WERI-Rb-1 (cell line): ENCODE measurements around the gene ADCK1.
"Not testable (repeated sequence)": the region's sequence is repeated elsewhere in the genome, so short reads cannot be mapped to it uniquely, and the experiment has no call there.

Experiments
- DNase-seq: peaks from one replicate; pipeline ENCODE4 v3.0.0-alpha.2; 2020
- H3K27ac ChIP-seq: fragments of 250-450 bp; sonication (Bioruptor Pico); 2 replicates; pipeline ENCODE4 v1.5.1; 2020; ENCODE audit warnings: mild to moderate bottlenecking, moderate library complexity
- H3K27me3 ChIP-seq: fragments of 250-450 bp; sonication (Bioruptor Pico); 2 replicates; pipeline ENCODE4 v1.5.1; 2021; ENCODE audit warnings: mild to moderate bottlenecking, low read depth, moderate library complexity; ENCODE audit not compliant: insufficient read depth, severe bottlenecking
- H3K36me3 ChIP-seq: fragments of 250-450 bp; sonication (Bioruptor Pico); 2 replicates; pipeline ENCODE4 v1.5.1; 2020; ENCODE audit warnings: mild to moderate bottlenecking, moderate library complexity
- H3K4me3 ChIP-seq: 2 replicates; pipeline ENCODE4 v1.5.1; 2011; ENCODE audit warnings: low read depth, mild to moderate bottlenecking, control low read depth, low read length
- H3K9me3 ChIP-seq: fragments of 250-450 bp; sonication (Bioruptor Pico); 2 replicates; pipeline ENCODE4 v1.5.1; 2021; ENCODE audit warnings: mild to moderate bottlenecking, moderate library complexity; ENCODE audit not compliant: severe bottlenecking
- TF ChIP-seq, protein P1 (sequence below): IDR thresholded peaks from 2 replicates; pipeline ENCODE4 v1.5.1; 2011; ENCODE audit warnings: low read depth, mild to moderate bottlenecking, control low read depth, inconsistent platforms, low read length

Gene ADCK1

DNA sequence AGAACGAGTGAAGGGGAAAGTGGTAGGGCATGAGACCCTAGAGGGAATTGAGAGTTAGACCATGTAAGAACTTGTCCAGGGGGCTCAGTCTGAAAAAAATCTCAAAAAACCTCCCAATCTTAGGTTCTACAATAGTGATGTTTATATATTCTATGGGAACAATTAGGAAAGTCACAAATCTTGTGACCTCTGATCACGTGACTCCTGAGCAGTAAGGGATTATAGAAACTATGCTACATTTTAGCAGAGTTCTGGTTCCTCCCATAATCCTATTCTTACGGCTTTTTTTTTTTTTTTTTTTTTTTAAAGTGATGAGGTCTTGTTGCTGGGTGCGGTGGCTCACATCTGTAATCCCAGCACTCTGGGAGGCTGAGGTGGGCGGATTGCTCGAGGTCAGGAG is 5.8 kb downstream of the ADCK1 start:
- TF ChIP-seq, protein P1, sequence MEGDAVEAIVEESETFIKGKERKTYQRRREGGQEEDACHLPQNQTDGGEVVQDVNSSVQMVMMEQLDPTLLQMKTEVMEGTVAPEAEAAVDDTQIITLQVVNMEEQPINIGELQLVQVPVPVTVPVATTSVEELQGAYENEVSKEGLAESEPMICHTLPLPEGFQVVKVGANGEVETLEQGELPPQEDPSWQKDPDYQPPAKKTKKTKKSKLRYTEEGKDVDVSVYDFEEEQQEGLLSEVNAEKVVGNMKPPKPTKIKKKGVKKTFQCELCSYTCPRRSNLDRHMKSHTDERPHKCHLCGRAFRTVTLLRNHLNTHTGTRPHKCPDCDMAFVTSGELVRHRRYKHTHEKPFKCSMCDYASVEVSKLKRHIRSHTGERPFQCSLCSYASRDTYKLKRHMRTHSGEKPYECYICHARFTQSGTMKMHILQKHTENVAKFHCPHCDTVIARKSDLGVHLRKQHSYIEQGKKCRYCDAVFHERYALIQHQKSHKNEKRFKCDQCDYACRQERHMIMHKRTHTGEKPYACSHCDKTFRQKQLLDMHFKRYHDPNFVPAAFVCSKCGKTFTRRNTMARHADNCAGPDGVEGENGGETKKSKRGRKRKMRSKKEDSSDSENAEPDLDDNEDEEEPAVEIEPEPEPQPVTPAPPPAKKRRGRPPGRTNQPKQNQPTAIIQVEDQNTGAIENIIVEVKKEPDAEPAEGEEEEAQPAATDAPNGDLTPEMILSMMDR = no peak

DNA sequence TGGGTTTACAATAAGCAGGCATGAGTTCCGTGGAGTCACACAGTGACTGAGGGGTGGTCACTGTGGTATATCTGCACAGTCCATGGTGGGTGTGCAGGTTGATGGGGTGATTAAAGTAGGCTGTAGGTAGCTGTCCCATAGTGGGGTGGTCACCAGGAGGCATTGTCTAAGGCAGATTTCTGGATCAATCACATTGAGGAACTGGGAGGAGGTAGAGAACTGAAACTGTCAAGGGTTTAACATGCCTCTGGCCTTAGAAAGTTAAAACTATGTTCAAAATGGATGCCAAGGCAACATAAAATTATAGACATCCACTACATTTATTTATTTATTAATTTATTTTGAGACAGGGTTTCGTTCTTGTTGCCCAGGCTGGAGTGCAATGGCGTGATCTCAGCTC is 8.3 kb downstream of the ADCK1 start:
- H3K36me3 ChIP-seq = no peaks in the 10 kb centered on the region
- TF ChIP-seq, protein P1 = no peak
- H3K27ac ChIP-seq = no peak overlapping the region
- no peaks in the 10 kb centered on the region for H3K27me3 ChIP-seq
- H3K9me3 ChIP-seq = no peaks in the 10 kb centered on the region
- no peak for DNase-seq
- no peak overlapping the region for H3K4me3 ChIP-seq

More for the DNA sequence above, 5.8 kb downstream of the ADCK1 start:
- Histone ChIP-seq H3K36me3 (no peaks in the 10 kb centered on the region), H3K9me3 (no peaks in the 10 kb centered on the region), H3K4me3 (no peak overlapping the region), H3K27ac (no peak overlapping the region), H3K27me3 (no peaks in the 10 kb centered on the region)
- no peak for DNase-seq

DNA sequence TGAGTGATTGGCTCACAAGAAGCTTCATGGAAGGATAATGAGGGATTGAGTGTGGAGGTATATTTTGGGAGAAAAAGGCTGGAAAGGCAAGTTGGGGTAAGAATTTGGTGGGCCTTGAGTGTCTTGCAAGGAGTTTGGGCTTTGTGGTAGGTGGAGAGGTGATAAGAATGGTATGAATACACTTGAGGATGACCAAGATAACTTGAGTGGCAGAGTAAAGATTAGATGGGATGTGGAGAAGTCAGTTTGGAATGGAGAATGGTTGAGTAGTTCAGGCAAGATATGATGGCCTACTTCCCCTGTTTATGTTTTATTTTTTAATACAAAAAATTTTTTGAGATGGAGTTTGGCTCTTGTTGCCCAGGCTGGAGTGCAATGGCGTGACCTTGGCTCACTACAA is 9.1 kb downstream of the ADCK1 start:
- DNase-seq = no peak
- Histone ChIP-seq H3K9me3 (no peaks in the 10 kb centered on the region), H3K27me3 (no peaks in the 10 kb centered on the region), H3K4me3 (no peak overlapping the region), H3K36me3 (no peaks in the 10 kb centered on the region), H3K27ac (no peak overlapping the region)
- TF ChIP-seq, protein P1 = no peak

DNA sequence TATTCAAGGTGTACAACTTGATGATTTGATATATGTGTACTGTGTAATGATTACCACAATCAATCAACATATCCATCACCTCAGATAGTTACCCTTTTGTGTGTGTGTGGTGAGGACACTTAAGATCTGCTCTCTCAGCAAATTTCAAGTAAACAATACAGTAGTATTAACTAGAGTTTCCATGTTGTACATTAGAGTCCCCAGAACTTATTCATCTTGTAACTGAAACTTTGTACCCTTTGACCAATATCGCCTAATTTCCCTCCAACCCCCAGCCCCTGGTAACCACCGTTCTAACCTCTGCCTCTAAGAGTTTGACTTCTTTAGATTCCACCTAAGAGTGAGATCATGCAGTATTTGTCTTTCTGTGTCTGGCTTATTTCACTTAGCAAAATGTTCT is 12.1 kb downstream of the ADCK1 start:
- Histone ChIP-seq H3K36me3 (no peaks in the 10 kb centered on the region), H3K27me3 (no peaks in the 10 kb centered on the region), H3K9me3 (no peaks in the 10 kb centered on the region)

DNA sequence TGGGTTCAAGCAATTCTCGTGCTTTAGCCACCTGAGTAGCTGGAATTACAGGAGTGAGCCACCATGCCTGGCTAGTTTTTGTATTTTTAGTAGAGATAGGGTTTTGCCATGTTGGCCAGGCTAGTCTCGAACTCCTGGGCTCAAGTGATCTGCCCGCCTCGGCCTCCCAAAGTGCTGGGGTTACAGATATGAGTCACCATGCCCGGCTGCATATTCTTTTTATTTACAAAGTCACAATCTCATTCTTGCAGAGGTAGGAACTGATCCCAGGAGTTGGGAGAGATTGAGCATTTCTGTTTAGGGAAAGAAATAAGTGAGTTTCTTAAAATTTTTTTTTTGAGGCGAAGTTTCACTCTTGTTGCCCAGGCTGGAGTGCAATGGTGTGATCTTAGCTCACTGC is 12.8 kb downstream of the ADCK1 start:
- not testable (repeated sequence) for H3K9me3 ChIP-seq, H3K27ac ChIP-seq, H3K27me3 ChIP-seq, DNase-seq, H3K4me3 ChIP-seq, H3K36me3 ChIP-seq

More for the DNA sequence above, 12.1 kb downstream of the ADCK1 start:
- H3K4me3 ChIP-seq = no peak overlapping the region
- no peak overlapping the region for H3K27ac ChIP-seq
- TF ChIP-seq, protein P1 = no peak
- no peak for DNase-seq

DNA sequence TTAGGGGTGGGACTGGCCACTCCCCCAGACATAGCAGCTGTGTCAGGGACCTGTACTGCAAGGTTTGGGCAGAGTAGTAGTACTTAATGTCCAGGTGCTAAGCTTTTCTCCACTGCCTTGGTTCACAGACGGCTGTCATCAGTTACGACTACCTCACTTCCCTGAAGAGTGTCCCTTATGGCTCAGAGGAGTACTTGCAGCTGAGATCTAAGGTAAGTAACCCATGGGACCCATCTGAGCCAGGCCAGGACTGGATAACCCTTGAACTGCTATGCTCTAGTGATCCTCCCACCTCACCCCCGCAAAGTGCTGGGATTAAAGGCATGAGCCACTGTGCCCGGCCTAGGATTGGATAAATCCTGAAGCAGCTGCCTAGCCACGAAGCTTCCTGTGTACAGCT is 22.4 kb downstream of the ADCK1 start:
- Histone ChIP-seq H3K9me3 (no peaks in the 10 kb centered on the region), H3K27ac (no peak overlapping the region), H3K36me3 (no peaks in the 10 kb centered on the region), H3K4me3 (no peak overlapping the region), H3K27me3 (no peaks in the 10 kb centered on the region)
- peak; percentile 42 for DNase-seq
- TF ChIP-seq, protein P1 = no peak
